WTC11 (cell line): ENCODE results near the gene ATG14.

Experiments
- CBFB ChIP-seq: sonication (generic); formaldehyde crosslinking; IDR thresholded peaks from 2 replicates; pipeline ENCODE4 v1.8.1; 2022; ENCODE audit warnings: mild to moderate bottlenecking, low read depth, missing genetic modification reagents
- ZBTB21 ChIP-seq: sonication (generic); formaldehyde crosslinking; IDR thresholded peaks from 2 replicates; pipeline ENCODE4 v1.8.1; 2023; ENCODE audit warnings: mild to moderate bottlenecking, missing genetic modification reagents, borderline replicate concordance
- ZNF512 ChIP-seq: sonication (generic); formaldehyde crosslinking; IDR thresholded peaks from 2 replicates; pipeline ENCODE4 v1.8.1; 2022; ENCODE audit warnings: missing genetic modification reagents, borderline replicate concordance
- TF ChIP-seq, protein P1 (sequence below): fragments of 200-600 bp; IDR thresholded peaks from 2 replicates; pipeline ENCODE4 v1.8.0; 2022; ENCODE audit warnings: antibody characterized with exemption

- TF ChIP-seq, protein P1, sequence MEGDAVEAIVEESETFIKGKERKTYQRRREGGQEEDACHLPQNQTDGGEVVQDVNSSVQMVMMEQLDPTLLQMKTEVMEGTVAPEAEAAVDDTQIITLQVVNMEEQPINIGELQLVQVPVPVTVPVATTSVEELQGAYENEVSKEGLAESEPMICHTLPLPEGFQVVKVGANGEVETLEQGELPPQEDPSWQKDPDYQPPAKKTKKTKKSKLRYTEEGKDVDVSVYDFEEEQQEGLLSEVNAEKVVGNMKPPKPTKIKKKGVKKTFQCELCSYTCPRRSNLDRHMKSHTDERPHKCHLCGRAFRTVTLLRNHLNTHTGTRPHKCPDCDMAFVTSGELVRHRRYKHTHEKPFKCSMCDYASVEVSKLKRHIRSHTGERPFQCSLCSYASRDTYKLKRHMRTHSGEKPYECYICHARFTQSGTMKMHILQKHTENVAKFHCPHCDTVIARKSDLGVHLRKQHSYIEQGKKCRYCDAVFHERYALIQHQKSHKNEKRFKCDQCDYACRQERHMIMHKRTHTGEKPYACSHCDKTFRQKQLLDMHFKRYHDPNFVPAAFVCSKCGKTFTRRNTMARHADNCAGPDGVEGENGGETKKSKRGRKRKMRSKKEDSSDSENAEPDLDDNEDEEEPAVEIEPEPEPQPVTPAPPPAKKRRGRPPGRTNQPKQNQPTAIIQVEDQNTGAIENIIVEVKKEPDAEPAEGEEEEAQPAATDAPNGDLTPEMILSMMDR = no peak
- TF ChIP-seq CBFB (no peak), ZBTB21 (no peak), ZNF512 (CRISPR knock-in tag) (no peak)
Measured at GRCh38 chr14:55353686-55354467, 57.8 kb downstream of the ATG14 start.
